Endothelial cell of umbilical vein (primary cell): ENCODE measurements around the gene SOSTDC1. TPM values are rescaled to one million over a fixed set of nuclear protein-coding genes. Genes with fewer than 3 reads are reported as not detected.

Source experiments
- BruUV-seq: library from RNA; stranded (reverse); fragments of 400-500 nt; replicated peaks from 2 replicates; lab custom pipeline; 2021; lab: Mats Ljungman, UMichigan
- CTCF ChIA-PET: fragments of 300-600, 350-600 bp; sonication (Branson Sonifier 250); formaldehyde crosslinking; loops from one replicate; lab custom pipeline; 2021; ENCODE audit warnings: antibody characterized with exemption, inconsistent platforms; lab: Charles Lee
- POLR2A ChIA-PET: fragments of 300-600, 350-600 bp; sonication (Branson Sonifier 250); formaldehyde crosslinking; loops from one replicate; lab custom pipeline; 2021; ENCODE audit warnings: antibody characterized with exemption, inconsistent platforms; lab: Charles Lee
- DNase-seq: peaks from one replicate; pipeline ENCODE4 v3.0.0-alpha.2; 2011; ENCODE audit warnings: low read depth, low spot score
- FAIRE-seq: peaks from 2 replicates; lab custom pipeline; 2011; peaks lifted over from hg19 to GRCh38; lab: Jason Lieb, UNC
- H2AFZ ChIP-seq: 2 replicates; pipeline ENCODE4 v1.6.0; 2012; ENCODE audit warnings: low read depth, low read length, control low read depth, inconsistent platforms
- H3K27ac ChIP-seq: 2 replicates; pipeline ENCODE4 v1.5.1; 2011; ENCODE audit warnings: low read depth, mild to moderate bottlenecking, control low read depth, low read length, moderate library complexity; ENCODE audit not compliant: insufficient read depth
- H3K27me3 ChIP-seq, 2 experiments: 2 replicates each; pipeline versions ENCODE4 v1.6.0 to v1.6.1; 2011; ENCODE audit warnings: low read length in 2 of 2, mixed read lengths in 1 of 2; ENCODE audit not compliant: control insufficient read depth in 2 of 2, insufficient read depth in 2 of 2
- H3K36me3 ChIP-seq, 2 experiments: 2 replicates in 1 of 2; 3 replicates in 1 of 2; pipeline ENCODE4 v1.5.1; 2011; ENCODE audit warnings: low read length in 2 of 2, mild to moderate bottlenecking in 1 of 2, moderate library complexity in 1 of 2; ENCODE audit not compliant: control insufficient read depth in 2 of 2, insufficient read depth in 2 of 2; ENCODE audit errors: extremely low read depth in 1 of 2
- H3K4me1 ChIP-seq: 3 replicates; pipeline ENCODE4 v1.5.1; 2011; ENCODE audit warnings: mild to moderate bottlenecking, low read length; ENCODE audit not compliant: control insufficient read depth, insufficient read depth; ENCODE audit errors: extremely low read depth
- H3K4me2 ChIP-seq: 2 replicates; pipeline ENCODE4 v1.6.1; 2011; ENCODE audit warnings: low read length, control low read depth, mixed read lengths; ENCODE audit not compliant: insufficient read depth
- H3K4me3 ChIP-seq, 3 experiments: fragments of 200-600 bp in 1 of 3; sonication (generic), shearing (Covaris generic) in 1 of 3; replicated peaks in 1 of 3; 2 replicates each; pipeline ENCODE4 v1.5.1; 2011 to 2016; ENCODE audit warnings: control low read depth in 3 of 3, low read length in 3 of 3, mild to moderate bottlenecking in 2 of 3, inconsistent platforms in 1 of 3, low read depth in 1 of 3, moderate library complexity in 1 of 3; ENCODE audit not compliant: insufficient read depth in 1 of 3
- H3K79me2 ChIP-seq: 2 replicates; pipeline ENCODE4 v1.6.0; 2012; ENCODE audit warnings: low read length, inconsistent platforms; ENCODE audit not compliant: control insufficient read depth, insufficient read depth
- H3K9ac ChIP-seq: replicated peaks from 2 replicates; pipeline ENCODE3; 2011; ENCODE audit warnings: low read length, control low read depth; ENCODE audit not compliant: insufficient read depth; ENCODE audit errors: extremely low read depth
- H3K9me1 ChIP-seq: replicated peaks from 3 replicates; pipeline ENCODE4 v1.6.0; 2011; ENCODE audit warnings: mild to moderate bottlenecking, low read length; ENCODE audit not compliant: control insufficient read depth, insufficient read depth; ENCODE audit errors: extremely low read depth
- H3K9me3 ChIP-seq: replicated peaks from 2 replicates; pipeline ENCODE4 v1.5.1; 2012; ENCODE audit warnings: low read length, inconsistent platforms; ENCODE audit not compliant: control insufficient read depth, insufficient read depth
- H4K20me1 ChIP-seq: replicated peaks from 2 replicates; pipeline ENCODE3; 2011; ENCODE audit warnings: mild to moderate bottlenecking, low read length; ENCODE audit not compliant: control insufficient read depth, insufficient read depth; ENCODE audit errors: extremely low read depth
- EZH2 ChIP-seq: IDR thresholded peaks from 2 replicates; pipeline ENCODE4 v1.6.1; 2012; ENCODE audit warnings: borderline replicate concordance, low read depth, mild to moderate bottlenecking, moderate library complexity, low read length, inconsistent platforms; ENCODE audit not compliant: severe bottlenecking
- FOS ChIP-seq: IDR thresholded peaks from 2 replicates; pipeline ENCODE4 v1.6.1; 2011; ENCODE audit warnings: mild to moderate bottlenecking, low read length, moderate library complexity, borderline replicate concordance; ENCODE audit not compliant: insufficient read depth
- GATA2 ChIP-seq: IDR thresholded peaks from 2 replicates; pipeline ENCODE4 v1.7.0; 2011; ENCODE audit warnings: low read depth, mild to moderate bottlenecking, moderate library complexity, mixed read lengths, low read length; ENCODE audit not compliant: insufficient read length, insufficient read depth
- JUN ChIP-seq: IDR thresholded peaks from 2 replicates; pipeline ENCODE4 v1.6.1; 2011; ENCODE audit warnings: borderline replicate concordance, low read depth; ENCODE audit not compliant: insufficient read length, insufficient read depth
- MYC ChIP-seq: IDR thresholded peaks from one replicate; pipeline ENCODE4 v1.6.1; 2011; ENCODE audit warnings: mild to moderate bottlenecking, low read depth, low read length
- POLR2A ChIP-seq: IDR thresholded peaks from 2 replicates; pipeline ENCODE4 v1.6.1; 2012; ENCODE audit warnings: low read depth, mild to moderate bottlenecking, control low read depth, low read length
- POLR2AphosphoS5 ChIP-seq: IDR thresholded peaks from 2 replicates; pipeline ENCODE4 v1.6.1; 2012; ENCODE audit warnings: low read depth, mild to moderate bottlenecking, control low read depth, low read length, moderate library complexity; ENCODE audit not compliant: insufficient read depth
- dilution Hi-C: fragments of 300-500 bp; cut with MboI; formaldehyde crosslinking; loops from one replicate; pipeline ENCODE4 v1.15.0; 2019; ENCODE audit warnings: low sequenced_read_pairs; ENCODE audit not compliant: extremely low pct_ligation_motif_present
- intact Hi-C: fragments of 100-400 bp; cut with micrococcal nuclease; formaldehyde crosslinking; loops from one replicate; pipeline ENCODE4 v1.10.0; 2022
- polyA plus RNA-seq, 4 experiments: library from polyadenylated mRNA; depleted of rRNA in 3 of 4; stranded (reverse) in 3 of 4; unstranded in 1 of 4; fragments of >200 nt; gene quantifications; 2 replicates each; pipeline versions ENCODE4 v1.2.1 to v1.2.3, GENCODE V29; 2011 to 2012; ENCODE audit warnings: missing spikeins in 1 of 4
- total RNA-seq: library from RNA; stranded (reverse); gene quantifications from 2 replicates; pipeline ENCODE4 v1.2.3, GENCODE V29; 2021
- TF ChIP-seq, protein P1 (sequence below), 2 donors: IDR thresholded peaks; 1 replicate in 1 of 2; 2 replicates in 1 of 2; pipeline ENCODE4 v1.5.1; 2011; ENCODE audit warnings: low read length in 2 of 2, mild to moderate bottlenecking in 2 of 2, moderate library complexity in 2 of 2, control low read depth in 1 of 2, inconsistent platforms in 1 of 2, low read depth in 1 of 2; ENCODE audit not compliant: insufficient read depth in 1 of 2; ENCODE audit errors: extremely low read depth in 1 of 2
- TF ChIP-seq, protein P2 (sequence below): IDR thresholded peaks from 2 replicates; pipeline ENCODE4 v1.6.1; 2011; ENCODE audit not compliant: insufficient read depth, insufficient read length

The SOSTDC1 gene
- total and polyA plus RNA-seq, 2 donors (not counting 3 experiments of a cell fraction or from before 2014, with no cell fraction given): not detected

DNA sequence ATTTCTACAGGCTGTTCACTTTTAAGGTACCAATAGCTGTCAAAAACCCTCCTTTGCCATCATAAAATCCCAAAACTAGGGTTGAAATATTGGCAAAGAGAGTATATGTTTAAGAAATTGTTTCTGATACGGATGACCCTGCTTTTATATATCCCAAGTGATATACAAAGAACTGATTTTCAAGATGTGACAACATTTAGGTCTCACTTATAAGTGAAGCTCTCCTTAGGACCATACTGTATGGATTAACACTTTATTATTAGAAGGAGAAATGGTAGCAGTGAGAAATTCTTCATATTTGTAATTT is 33.2 kb downstream of the SOSTDC1 start:
- Histone ChIP-seq H3K27me3 (no peaks in the 10 kb centered on the region), H3K79me2 (no peaks in the 10 kb centered on the region), H3K9me3 (no peaks in the 10 kb centered on the region), H3K36me3 (no peaks in the 10 kb centered on the region), H3K4me2 (no peak overlapping the region), H3K4me1 (no peaks in the 10 kb centered on the region), H3K9me1 (no peaks in the 10 kb centered on the region), H2AFZ (no peak overlapping the region), H3K4me3 (no peak overlapping the region), H4K20me1 (no peaks in the 10 kb centered on the region), H3K27ac (no peak overlapping the region), H3K9ac (no peak overlapping the region)
- CTCF ChIA-PET: interaction anchor here (2.6 to 8.4 kb wide), 2 partner anchors 11 to 132 kb away, joined by 13 to 67 read pairs; partner anchors contain the start of gene CRPPA
- FAIRE-seq (no peak), DNase-seq (no peak)
- TF ChIP-seq JUN (no peak), GATA2 (no peak), POLR2A (no peak), MYC (no peak), POLR2AphosphoS5 (no peak), EZH2 (no peak), FOS (no peak)
- TF ChIP-seq, protein P1, sequence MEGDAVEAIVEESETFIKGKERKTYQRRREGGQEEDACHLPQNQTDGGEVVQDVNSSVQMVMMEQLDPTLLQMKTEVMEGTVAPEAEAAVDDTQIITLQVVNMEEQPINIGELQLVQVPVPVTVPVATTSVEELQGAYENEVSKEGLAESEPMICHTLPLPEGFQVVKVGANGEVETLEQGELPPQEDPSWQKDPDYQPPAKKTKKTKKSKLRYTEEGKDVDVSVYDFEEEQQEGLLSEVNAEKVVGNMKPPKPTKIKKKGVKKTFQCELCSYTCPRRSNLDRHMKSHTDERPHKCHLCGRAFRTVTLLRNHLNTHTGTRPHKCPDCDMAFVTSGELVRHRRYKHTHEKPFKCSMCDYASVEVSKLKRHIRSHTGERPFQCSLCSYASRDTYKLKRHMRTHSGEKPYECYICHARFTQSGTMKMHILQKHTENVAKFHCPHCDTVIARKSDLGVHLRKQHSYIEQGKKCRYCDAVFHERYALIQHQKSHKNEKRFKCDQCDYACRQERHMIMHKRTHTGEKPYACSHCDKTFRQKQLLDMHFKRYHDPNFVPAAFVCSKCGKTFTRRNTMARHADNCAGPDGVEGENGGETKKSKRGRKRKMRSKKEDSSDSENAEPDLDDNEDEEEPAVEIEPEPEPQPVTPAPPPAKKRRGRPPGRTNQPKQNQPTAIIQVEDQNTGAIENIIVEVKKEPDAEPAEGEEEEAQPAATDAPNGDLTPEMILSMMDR (IDR thresholded peaks at IDR 0.05; ENCODE audit: extremely low read depth in 1 of 2, insufficient read depth in 1 of 2, low read depth in 1 of 2, low read length in 2 of 2): no peak
- TF ChIP-seq, protein P2, sequence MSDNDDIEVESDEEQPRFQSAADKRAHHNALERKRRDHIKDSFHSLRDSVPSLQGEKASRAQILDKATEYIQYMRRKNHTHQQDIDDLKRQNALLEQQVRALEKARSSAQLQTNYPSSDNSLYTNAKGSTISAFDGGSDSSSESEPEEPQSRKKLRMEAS: no peak
- POLR2A ChIA-PET: no interaction called here
- intact Hi-C loops (loop anchor here (1.0 to 10.0 kb wide), 2 partner anchors 133 to 482 kb away; no protein-coding TSS in a partner anchor), dilution Hi-C loops (no loop called here)
- BruUV-seq: no TSS peak
